NCI-H2196 treated with DMSO at 0.1 percent for 48 hours (cell line): ENCODE data around the gene SLC35B3.
"Not testable (repeated sequence)": the region's sequence is repeated elsewhere in the genome, so short reads cannot be mapped to it uniquely, and the experiment has no call there.

Experiments
- DNase-seq: peaks from one replicate; lab custom pipeline; 2025; ENCODE audit not compliant: unreplicated experiment; lab: John Stamatoyannopoulos, UW

SLC35B3 gene

DNA sequence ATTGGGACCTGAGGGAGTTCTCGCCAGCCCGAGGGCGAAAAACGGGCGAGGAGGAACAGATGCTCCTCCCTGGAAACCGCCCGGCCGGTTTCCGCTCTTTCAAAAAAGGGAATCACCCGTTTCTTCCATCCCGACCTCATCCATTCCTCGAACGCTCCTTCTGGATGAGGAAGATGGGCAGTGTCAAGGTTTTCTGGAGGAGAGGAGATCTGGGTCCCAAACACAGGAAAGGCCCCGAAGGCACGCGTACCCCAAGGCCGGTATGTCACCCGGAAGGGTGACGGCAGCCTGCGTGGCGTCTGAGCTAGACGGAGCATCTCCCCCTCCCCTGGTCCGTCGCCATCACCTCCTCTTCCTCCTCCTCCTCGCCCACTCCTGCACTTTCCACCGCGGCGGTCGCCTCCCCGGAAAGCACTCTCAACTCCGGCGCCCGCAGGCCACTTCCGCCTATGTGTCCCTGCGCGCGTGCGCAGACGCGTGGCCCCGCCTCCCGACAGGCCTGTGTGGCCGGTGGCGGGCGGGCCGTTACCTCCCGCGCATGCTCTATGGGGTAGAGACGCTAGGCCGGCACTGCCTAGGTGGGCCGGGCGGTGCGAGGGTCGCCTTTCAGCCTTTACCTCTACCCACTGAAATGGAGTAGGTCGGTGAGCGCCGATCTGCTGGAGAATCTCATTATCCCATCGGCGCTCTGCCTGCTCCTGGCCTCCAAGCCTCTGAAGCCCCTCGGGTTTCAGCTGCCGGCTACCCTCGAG lies at the start of gene SLC35B3:
TSS of gene SLC35B3 (minus strand) at position 453 of the 752 bp plus-strand sequence.
- DNase-seq, result peak; percentile 78

DNA sequence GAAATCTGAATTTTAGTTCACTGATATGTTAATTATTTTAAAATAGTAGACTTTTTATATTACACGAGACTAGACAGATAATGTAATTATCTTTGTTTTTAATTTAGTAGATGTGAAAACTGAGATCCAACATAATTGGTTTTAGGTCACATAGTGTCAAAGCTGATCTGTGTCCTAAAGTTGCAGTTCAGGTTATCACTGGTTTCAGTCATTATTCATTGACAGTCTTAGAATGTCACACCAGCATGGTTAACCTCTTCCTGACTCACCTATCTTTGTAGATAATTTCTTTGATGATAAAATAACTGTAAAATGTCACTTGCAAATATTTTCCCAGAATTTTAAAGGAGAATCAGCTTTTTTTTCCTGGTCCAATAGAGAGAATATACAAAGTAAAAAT lies 48.3 kb upstream of the SLC35B3 start:
- no peak for DNase-seq

GRCh38 chr6:8481727-8482126 lies 46.4 kb upstream of the SLC35B3 start:
- DNase-seq, result no peak

- no peak for DNase-seq
These were observed 43.1 kb upstream of the SLC35B3 start for GRCh38 chr6:8478418-8478817.

DNA sequence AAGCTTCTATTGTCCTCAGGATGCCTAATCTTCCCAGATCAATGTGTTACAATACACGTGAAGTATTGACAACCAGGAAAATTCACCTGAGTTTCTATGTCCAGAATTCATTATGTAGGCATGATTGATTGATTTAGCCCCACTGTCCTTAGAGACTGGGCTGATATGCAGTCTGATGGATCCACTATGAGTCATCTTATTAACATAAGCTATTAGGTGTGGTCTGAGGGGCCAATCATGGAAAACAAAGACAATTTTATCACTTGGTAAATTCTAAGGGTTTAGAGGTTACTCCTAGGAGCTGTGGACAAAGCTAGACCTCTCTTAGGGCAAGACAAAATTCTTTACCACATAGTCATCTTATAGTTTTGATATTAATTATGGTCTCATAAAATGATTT lies 41.3 kb upstream of the SLC35B3 start:
- no peak for DNase-seq

DNA sequence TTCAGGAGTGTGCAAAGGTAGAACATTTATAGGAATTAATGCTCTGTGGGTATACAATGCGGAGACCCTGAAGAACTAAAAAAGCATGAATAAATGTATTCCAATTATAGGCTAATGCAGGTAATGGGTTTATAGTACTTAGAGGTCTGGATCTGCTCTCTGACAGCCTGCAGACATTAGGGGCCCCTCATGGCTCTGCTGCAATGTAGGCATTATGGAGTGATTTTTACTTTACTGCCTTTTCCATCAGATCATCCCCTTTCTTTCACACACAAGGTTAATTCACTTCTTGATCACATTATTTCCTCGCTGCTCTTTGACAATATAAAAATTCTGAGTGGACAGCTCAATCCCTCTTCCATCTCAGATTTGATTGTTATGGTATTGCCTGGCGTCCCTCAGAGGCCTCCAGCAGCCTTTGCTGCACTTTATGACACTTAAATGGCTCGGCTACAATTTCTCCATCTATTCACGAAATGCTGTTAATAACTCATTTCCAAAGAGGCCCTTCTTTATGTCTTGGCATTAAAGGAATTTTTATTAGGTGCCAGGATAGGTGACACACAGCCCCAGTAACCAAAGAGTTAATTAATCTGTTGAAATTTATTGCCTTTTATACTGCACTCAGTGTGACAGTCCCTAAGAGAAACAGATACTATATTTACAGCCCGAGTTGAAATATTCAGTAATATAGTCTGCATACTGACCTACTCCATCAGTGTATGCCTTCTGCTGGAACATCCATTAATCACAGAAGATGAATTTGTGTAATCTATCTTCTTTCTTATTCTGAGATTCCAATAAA lies 33.4 kb upstream of the SLC35B3 start:
- no peak for DNase-seq

- DNase-seq, result no peak
These were observed 27.3 kb upstream of the SLC35B3 start for GRCh38 chr6:8462694-8463093.

- no peak for DNase-seq
These were observed 26.8 kb upstream of the SLC35B3 start for GRCh38 chr6:8462169-8462568.

DNA sequence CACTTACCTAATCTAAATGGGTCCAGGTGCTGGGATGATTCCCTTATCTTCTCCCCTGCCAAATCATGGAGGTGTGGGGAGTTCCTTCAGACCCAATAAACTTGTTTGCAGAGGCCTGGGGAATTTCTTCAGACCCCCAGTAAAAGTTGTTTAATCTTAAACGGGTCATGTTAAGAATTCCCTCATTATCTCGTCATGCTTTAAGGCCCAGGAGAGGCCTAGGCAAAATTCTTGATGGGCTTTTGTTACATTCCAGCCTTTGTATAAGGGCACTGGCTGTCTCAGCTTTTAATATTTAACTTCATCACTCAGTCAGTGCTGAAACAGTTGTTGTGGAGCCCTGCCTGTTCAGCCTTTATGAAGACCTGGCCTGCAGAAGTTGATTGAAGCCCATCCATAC lies 11.0 kb upstream of the SLC35B3 start:
- DNase-seq, result no peak

DNA sequence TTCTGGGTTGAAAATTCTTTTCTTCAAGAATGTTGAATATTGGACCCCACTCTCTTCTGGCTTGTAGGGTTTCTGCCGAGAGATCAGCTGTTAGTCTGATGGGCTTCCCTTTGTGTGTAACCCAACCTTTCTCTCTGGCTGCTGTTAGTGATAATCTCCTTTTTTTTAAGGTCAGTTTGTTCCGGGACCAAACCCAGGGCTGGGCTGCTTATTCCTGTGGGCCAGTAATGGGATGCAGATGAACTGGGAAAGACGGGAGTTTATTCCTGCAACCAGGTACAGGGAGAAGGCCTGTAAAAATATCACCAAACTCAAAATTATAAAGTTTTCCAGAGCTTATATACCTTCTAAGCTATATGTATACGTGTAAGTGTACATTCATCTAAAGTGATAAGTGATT lies 10.6 kb upstream of the SLC35B3 start:
- not testable (repeated sequence) for DNase-seq

GRCh38 chr6:8442150-8442549 lies 6.8 kb upstream of the SLC35B3 start:
- no peak for DNase-seq

DNA sequence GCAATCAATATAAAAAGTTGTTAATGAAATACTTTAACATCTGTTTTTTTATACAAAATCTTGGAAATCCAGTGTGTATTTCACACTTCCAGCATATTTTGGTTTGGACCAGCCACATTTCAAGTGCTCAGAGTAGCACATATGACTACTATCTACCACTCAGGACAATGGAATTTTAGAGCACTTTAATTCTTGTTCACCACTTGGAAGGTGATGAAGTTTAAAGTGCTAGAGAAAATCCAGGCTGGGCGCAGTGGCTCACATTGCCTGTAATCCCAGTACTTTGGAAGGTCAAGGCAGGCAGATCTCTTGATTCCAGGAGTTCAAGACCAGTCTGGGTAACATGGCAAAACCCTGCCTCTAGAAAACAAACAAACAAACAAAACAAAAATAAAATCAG lies 6.1 kb upstream of the SLC35B3 start:
- no peak for DNase-seq

- DNase-seq, result no peak
These were observed 4.4 kb upstream of the SLC35B3 start for GRCh38 chr6:8439601-8440268.

- DNase-seq, result no peak
These were observed 2.5 kb upstream of the SLC35B3 start for GRCh38 chr6:8437813-8438212.

GRCh38 chr6:8436966-8437365 lies 1.6 kb upstream of the SLC35B3 start:
- DNase-seq, result no peak

GRCh38 chr6:8435845-8436168 lies 462 bp upstream of the SLC35B3 start:
- DNase-seq, result no peak

DNA sequence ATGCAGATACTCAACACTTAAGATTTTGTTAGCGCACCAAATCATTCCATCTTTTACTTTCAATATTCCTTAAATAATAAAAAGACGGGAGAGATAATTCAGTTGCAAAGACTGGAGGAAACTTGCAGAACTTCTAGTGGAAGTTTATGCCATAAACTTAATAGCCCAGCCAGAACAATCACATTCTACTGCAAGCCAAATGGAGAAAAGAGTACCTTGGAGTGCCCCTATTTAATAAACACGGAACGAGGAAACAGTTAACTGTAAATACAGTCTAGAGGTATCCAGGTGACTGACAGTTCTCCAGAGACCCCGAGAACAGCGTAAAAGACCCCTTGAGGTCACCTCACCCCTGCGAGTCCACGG lies 635 bp downstream of the SLC35B3 start:
- DNase-seq, result no peak

DNA sequence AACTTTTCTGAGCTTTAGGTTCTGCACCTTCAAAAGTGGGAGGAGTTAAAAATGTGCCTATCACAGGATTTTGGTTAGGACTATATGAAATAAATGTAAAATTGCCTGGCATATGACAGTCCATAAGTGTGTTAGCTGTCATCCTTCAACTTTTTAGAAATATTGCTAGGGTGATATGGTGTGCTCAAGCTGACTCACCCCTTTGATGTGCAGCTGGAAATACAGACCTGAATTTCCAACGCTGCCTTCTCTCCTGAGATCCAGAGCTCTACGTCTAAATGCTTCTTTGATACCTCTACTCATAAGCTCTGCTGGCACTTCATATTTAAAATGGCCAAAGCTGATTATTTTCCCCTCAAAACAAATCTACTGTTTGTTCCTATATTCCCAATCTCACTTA lies 2.7 kb downstream of the SLC35B3 start:
- DNase-seq, result no peak

GRCh38 chr6:8429821-8430220 lies 5.5 kb downstream of the SLC35B3 start:
- DNase-seq, result no peak

- not testable (repeated sequence) for DNase-seq
These were observed 8.8 kb downstream of the SLC35B3 start for GRCh38 chr6:8426544-8426943.

GRCh38 chr6:8420031-8420588 lies 15.2 kb downstream of the SLC35B3 start:
- no peak for DNase-seq

DNA sequence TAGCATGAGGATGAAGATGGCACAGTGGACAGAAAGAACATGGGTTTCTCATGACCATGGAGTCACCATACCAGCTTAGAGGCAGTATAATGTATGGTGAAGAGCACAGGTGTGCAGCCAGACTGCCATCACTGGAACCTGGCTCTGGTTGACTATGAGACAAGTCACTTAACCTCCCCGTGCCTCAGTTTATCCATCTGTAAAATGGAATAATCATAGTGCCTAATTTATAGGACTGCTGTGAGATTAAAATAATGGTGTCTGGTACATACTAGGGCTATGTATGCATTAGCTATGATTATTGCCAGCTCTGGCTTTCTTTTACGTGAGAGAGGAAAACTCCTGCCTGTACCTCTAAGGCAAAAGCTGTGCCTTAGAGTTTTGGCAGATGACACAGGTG lies 19.4 kb downstream of the SLC35B3 start:
- no peak for DNase-seq
